DLD1 (cell line): Measurements from ENCODE around the gene C17orf75.

ENCODE experiments used
- in situ Hi-C: cut with HindIII; loops from 2 replicates; pipeline ENCODE4 v1.10.0; 2017; ENCODE audit warnings: low sequenced_read_pairs

The C17orf75 gene

DNA sequence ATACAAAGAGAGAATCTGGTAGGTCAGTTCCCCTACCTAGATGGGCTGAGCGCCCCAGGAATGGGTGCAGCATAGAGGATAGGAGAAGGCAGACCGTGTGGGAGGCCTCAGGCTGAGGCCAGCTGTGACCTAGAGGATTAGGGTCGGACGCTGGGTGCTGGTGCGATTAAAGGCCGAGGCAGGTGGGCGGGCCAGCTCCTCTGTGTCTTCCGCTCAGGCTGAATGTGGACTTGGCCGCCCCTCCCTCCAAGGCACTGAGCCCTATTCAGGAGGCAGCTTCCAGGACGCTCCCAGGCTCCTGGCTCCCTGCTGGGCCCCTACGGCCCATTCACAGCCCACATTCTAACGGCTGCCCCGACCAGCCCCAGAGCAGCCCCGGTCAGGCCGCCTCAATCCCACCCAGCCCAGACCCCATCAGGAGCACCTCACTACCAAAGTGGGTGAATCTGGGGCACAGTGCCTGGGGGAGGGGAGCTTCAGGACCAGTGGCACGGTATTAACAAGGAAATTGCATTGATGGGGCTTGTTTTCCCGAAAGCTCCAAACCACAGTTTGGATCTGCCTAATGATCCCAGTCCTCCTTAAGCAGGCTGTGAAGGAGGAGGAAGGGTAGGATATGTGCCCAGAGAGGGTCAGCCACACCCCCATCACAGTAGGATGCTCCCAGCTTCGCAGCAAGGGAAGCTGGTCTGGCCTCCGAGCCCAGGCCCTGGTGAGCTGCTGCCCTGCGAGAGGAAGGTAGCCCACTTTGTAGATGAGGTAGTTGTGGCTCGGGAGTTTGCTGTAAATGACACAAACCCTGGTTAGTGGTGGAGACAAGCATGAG is 61.9 kb downstream of the C17orf75 start:
- in situ Hi-C loops, result no loop called here

DNA sequence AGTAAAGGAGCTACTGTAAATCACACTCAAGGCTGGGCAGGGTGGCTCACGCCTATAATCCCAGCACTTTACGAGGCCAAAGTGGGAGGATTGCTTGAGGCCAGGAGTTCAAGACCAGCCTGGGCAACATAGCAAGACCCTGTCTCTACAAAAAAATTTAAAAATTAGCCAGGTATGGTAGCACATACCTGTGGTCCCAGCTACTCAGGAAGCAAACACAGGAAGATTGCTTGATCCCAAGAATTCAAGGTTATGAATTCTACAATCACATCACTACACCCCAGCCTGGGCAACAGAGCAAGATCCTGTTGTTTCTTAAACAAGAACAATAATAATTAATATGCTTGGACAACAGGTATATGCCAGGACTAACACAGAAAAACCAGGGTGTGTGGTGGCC is 63.2 kb downstream of the C17orf75 start:
- in situ Hi-C loops, result no loop called here
